ENCODE data around the gene UTF1.

DNA sequence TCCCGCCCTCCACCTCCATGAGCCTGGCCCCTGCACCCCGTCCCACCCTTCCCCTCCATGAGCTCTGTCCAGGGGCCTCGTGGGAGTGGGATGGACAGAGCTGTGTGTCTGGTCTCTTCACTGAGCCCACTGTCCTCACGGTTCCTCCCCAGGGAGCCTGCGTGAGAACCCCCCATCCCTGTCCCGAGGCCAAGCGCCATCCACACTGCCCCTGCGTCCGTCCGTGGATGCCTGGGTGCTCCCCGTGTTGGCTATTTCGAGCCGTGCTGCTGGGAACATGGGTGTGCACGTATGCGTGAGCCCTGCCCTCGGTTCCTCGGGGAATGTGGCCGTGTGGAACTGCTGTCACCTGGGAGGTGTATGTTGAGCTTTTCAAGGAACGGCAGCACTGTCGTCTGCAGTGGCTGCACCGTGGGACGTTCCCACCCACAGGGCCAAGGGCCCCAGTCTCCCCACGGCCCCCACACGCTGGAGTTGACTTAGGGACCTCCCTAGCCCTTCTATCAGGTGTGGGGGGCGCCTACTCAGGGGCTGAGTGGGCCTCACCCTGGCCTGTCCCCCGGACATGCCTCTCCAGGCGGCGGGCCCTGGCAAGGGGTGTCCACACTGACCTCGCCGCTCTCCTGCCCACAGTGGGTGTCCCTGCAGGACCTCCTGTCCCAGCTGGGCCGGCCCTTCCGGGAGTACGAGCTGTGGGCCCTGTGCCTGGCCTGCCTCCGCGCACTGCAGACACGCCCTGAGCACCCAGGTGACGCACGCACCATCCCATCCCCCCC lies 41.9 kb upstream of the UTF1 start:
- TF ChIP-seq, protein P1, sequence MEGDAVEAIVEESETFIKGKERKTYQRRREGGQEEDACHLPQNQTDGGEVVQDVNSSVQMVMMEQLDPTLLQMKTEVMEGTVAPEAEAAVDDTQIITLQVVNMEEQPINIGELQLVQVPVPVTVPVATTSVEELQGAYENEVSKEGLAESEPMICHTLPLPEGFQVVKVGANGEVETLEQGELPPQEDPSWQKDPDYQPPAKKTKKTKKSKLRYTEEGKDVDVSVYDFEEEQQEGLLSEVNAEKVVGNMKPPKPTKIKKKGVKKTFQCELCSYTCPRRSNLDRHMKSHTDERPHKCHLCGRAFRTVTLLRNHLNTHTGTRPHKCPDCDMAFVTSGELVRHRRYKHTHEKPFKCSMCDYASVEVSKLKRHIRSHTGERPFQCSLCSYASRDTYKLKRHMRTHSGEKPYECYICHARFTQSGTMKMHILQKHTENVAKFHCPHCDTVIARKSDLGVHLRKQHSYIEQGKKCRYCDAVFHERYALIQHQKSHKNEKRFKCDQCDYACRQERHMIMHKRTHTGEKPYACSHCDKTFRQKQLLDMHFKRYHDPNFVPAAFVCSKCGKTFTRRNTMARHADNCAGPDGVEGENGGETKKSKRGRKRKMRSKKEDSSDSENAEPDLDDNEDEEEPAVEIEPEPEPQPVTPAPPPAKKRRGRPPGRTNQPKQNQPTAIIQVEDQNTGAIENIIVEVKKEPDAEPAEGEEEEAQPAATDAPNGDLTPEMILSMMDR (IDR thresholded peaks at IDR 0.05): no peak
- no peak for TF ChIP-seq POLR2A (IDR thresholded peaks at IDR 0.05)

All from esophagus squamous epithelium (tissue), 4 donors.